NCI-H1694 treated with DMSO at 0.1 percent for 48 hours (cell line): Measurements from ENCODE around the gene RAD9B.
"Not testable (repeated sequence)": the region's sequence is repeated elsewhere in the genome, so short reads cannot be mapped to it uniquely, and the experiment has no call there.

Experiments used
- DNase-seq: peaks from one replicate; lab custom pipeline; 2025; lab: John Stamatoyannopoulos, UW

Gene RAD9B

GRCh38 chr12:110528277-110528839 lies 26.2 kb downstream of the RAD9B start:
- no peak for DNase-seq

DNA sequence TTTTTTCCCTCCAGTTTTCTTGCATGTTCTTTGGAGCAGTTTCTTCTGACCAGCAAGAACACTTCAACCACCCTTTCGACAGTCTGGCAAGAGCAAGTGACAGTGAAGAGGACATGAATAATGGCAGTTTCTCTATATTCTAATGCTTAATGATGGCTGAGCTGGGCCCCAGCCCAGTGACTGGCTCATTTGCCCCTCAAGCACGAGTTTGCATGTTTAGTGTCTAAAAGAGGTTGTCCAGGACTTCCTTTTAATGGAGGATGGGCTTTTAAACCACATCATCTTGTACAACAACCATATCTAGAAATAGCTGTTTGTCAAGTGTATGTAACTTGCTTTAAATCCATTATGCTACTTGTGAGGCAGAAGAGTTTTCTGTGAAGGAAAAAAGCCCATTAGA lies 28.4 kb downstream of the RAD9B start:
- DNase-seq: no peak

- DNase-seq: no peak
Measured at GRCh38 chr12:110531741-110532333, 29.7 kb downstream of the RAD9B start.

GRCh38 chr12:110532644-110533043 lies 30.5 kb downstream of the RAD9B start:
- DNase-seq: no peak

- DNase-seq: no peak
Measured at GRCh38 chr12:110533607-110534006, 31.5 kb downstream of the RAD9B start.

- DNase-seq: no peak
Measured at GRCh38 chr12:110534811-110535210, 32.7 kb downstream of the RAD9B start.

DNA sequence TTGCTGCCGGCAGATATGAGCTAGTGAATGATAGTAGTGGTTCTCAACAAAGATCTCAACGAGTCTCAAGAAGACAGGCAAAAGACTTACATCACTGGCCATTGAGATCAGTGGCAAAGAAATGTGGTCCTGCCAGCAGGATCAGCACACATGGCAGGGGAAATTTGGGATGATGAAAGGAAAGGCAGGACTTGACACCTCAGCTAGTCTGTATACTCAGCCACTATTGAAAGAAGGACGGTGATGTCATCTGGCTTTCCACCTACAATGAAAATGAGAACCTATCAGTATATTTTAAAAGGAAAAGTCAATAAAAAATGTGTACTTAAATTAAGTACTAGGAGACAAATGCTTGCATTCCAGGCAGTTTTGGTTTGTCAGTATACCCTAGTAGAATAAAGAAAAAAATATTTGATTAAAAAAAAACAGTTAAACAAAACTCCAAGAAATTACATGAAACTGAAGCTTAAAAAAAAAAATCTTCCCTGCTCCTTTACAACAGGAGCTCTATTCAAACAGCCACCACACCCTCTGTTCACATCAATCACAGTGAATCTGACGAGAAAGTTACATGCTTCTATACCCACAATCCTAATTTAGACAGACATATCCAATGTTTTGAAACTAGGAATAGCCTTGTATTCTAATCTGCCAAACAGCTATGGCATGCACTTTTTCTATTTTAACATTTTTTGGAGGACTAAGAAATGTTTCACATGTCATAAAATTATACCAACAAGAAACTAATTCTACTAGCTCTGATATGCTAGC lies 34.9 kb downstream of the RAD9B start:
- no peak for DNase-seq

DNA sequence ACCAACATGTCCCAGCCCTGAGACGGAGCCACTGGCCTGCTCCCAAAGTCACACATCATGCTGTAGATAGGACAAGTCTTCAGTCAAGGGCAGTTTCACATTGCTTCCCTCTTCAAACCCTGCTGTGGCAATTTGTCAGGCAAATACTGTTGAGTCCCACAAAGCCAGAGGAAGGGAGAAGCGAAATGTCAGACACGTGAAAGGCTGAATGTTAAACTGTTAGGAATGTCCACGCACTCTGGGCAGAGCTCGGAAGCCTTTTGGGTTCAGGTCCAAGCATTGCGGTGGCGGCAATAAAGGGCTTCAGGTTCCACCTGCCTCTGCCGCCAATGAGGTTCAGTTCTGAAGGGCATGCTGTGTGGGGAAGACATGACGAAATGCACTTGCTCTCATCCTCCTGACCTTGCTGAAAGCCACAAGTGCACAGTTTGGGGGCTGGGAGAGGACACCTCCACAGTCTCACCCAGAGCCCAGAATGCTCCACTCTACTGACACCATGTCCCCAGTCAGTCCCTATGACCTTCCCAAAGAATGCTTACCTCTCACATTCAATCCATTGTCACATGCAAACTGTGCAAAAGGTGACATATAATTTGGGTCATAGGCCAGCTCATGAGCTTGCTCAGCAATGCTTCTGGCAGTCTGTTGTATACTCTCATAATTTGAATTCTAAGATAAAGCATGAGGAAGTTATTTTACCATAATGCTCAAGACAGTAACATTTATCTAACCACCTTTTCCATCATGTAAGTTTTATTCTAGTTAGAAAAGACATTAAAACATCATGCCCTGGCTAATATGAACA lies 35.7 kb downstream of the RAD9B start:
- no peak for DNase-seq

- DNase-seq: no peak
Measured at GRCh38 chr12:110538869-110539622, 36.9 kb downstream of the RAD9B start.

DNA sequence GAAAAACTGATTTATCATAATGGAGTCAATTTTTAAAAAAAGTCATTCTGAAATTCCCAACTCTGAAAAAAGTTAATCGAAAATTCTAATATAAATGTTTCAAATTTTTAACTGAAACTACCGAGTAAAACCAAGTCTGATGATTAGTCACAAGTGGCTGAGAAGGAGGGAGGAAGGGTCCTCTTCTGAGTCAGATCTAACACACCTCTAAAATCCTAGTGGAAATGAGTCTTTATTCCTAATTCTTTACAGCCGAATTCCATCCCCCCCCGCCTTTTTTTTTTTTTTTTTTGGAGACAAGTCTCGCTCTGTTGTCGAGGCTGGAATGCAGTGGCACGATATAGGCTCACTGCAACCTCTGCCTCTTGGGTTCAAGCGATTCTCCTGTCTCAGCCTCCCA lies 37.9 kb downstream of the RAD9B start:
- DNase-seq: no peak

DNA sequence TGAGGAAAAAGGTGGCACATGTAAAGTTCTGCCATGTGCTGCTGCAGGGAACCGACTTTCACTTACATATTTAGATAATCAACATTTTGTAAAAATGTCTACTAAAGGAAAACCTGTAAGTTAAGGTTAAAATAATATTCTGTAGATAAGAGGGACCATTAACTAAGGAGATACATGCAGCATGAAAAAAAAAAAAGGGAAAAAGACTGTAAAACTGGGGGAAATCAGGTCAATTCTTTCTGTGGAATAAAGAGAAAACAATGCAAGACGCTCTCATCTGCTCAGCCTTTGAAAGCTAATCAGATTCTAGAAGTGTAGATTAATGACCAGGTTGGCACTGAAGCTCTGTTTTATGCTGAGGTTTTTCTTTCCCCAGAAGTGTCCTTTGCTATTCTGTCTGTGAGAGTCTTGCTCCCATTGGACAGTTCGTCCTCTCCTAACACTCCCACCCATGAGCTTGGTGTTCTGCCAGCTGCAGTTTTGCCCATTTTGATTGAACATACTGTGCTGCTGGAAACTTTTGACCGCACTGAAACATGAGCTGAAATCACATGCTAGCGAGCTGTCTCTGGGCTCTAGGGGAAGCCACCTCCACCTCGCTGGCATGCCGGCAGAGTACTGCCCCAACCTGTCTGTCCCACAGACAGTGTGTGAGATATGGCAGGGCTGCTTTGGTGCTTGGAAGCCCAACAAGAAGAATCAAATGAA lies 41.3 kb downstream of the RAD9B start:
- DNase-seq: no peak

GRCh38 chr12:110543965-110544364 lies 41.8 kb downstream of the RAD9B start:
- DNase-seq: no peak

GRCh38 chr12:110545259-110545658 lies 43.1 kb downstream of the RAD9B start:
- not testable (repeated sequence) for DNase-seq

DNA sequence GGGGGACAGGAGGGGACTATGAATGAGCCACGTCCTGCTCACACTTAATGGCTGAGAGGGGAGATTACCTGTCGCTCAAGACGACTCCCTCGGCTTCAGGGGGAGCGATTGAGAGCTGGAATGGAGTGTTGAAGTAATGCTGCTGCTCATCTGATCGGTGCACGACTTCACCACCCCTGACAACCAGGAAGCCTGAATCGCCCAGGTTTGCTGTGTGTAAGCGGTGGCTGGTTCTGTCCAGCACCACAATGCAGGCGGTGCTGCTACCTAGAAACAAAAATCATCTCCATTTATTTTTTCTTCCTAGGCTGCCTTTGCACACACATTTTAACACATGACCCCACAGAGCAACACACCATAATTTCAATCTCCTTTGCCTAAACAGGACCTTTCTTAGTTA lies 43.7 kb downstream of the RAD9B start:
- no peak for DNase-seq

DNA sequence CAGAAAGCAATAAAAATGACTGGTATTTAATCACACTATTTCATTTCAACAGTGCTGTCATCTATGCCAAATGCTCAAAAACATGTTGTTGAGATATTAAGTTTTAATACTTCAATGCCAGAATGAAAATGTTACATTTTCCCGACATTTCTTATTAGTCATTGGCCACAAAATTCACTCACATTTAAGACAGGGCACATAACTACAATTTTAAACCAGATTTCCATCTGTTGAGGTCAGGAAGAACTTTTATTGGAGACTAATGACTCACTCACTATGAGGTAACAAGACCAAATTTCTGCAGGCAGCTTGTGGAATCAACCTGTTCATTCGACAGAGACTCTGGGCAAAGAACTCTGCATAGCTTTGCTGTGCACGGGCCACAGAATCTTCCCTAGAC lies 44.2 kb downstream of the RAD9B start:
- DNase-seq: no peak

DNA sequence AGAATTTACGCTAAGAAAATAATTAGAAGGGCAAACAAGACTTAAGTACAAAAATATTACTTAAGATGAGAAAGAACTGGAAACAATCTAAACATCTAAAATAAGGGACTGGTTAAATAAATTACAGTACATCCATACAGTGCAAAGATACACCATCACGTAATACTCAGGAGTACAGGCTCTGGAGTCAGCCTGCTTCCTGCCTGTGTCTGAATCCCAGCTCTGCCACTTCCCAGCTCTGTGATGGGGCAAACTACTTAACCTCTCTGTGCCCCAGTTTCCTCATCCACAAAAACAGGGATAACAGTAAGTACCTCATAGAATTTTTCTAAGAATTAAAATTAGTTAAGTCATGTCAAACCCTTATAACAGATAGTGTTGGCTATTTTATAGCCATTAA lies 45.0 kb downstream of the RAD9B start:
- no peak for DNase-seq

DNA sequence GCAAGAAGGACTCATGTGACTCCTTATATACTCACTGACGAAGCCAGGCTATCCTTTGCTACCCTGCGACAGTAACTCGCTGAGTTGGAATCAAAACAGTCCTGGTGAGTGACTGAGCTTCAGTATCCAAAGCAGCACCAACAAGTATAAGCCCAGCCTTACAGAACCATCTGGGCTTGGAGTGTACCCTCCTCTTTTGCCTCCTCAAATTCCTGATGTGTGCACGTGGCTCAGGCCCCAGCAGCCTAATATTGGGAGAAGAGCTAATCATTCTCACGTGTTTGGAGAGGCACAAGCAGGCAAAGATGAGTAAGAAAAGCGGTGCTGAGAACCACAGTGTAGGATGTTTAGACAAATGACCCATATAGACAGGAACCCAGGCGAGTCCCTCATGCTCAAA lies 46.5 kb downstream of the RAD9B start:
- no peak for DNase-seq

DNA sequence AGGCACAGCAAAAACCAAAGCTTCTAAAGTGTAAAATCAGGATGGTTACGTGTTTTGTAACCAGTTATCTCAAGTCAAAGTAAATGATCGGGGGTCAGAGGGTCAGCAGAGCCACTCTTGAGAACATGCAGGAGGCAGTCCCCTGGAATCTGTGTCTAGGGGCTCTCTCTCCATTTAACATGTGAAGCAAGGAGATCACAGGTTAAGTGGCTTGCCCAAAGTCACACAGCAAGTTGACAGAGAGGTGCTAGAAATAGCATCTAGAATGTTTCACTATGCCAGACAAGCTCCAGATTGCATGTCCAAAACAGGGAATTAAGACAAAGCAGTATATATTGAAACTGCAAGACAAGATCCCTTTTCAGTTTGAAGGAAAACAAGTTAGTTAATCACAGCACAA lies 47.6 kb downstream of the RAD9B start:
- DNase-seq: no peak

DNA sequence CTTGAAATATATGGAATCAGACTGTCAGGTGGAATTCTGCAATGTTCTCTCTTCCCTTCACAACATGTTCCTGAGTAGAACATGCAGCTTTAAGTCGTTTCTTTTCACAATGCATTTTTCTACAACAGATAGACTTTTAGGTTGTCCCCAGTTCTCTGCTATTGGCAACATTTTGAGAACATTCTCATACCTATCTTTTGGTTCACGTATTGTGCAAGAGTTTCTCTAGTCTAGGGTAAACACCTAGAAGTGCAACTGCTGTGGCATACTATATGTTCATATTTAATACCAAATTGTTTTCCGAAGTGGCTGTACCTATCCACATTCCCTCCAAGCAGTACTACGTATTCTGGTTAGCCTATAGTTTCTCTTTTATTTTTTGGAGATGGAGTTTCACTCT lies 48.9 kb downstream of the RAD9B start:
- no peak for DNase-seq
